ENCODE data around the gene KCNS3.

Gene KCNS3

DNA sequence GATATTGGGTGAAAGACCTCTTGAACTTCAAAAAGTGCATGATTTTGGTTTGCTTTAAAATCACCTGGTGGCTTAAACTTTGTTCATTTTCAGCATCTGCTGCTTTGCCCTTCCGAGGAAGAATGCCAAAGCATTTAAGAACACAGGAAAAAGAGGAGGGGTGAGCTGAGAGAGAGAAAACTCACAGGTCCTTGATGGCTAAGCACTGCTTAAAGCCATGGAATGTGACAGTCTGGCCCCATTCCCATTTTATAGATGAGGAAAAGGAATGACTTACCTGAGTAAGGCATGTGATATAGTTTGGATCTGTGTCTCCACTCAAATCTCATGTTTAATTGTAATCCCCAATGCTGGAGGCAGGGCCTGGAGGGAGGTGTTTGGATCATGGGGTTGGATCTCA lies 58.1 kb downstream of the KCNS3 start:
- Histone ChIP-seq H3K4me2 (ENCODE audit: low read depth, low read length, poor library complexity, severe bottlenecking) (no peak overlapping the region), H3K4me3 (ENCODE audit: low read length, poor library complexity, severe bottlenecking) (no peak overlapping the region), H3K9me2 (replicated peaks; ENCODE audit: low read depth, low read length) (no peaks in the 10 kb centered on the region)

GRCh38 chr2:17940091-17940630 lies 61.7 kb downstream of the KCNS3 start:
- H3K27me3 ChIP-seq (ENCODE audit: insufficient read depth, low read length, poor library complexity, severe bottlenecking): no peaks in the 10 kb centered on the region
- H3K9me2 ChIP-seq (replicated peaks; ENCODE audit: low read depth, low read length): no peaks in the 10 kb centered on the region
- H3K79me2 ChIP-seq (ENCODE audit: insufficient read depth, low read length): no peaks in the 10 kb centered on the region
- H3K4me3 ChIP-seq (ENCODE audit: low read length, poor library complexity, severe bottlenecking): no peak overlapping the region
- no peaks in the 10 kb centered on the region for H4K20me1 ChIP-seq (ENCODE audit: insufficient read depth, low read length, poor library complexity, severe bottlenecking)
- no peak overlapping the region for H3K4me2 ChIP-seq (ENCODE audit: low read depth, low read length, poor library complexity, severe bottlenecking)
- H3K4me1 ChIP-seq (ENCODE audit: insufficient read depth, low read length, poor library complexity, severe bottlenecking): no peaks in the 10 kb centered on the region
- no peaks in the 10 kb centered on the region for H3K9me3 ChIP-seq (ENCODE audit: insufficient read depth, low read depth, low read length)
- TF ChIP-seq EZH2phosphoT487 (IDR thresholded peaks at IDR 0.05; ENCODE audit: borderline replicate concordance): no peak
- no peak for TF ChIP-seq CTCF (conservative IDR thresholded peaks at IDR 0.05; ENCODE audit: low read length)
- H3F3A ChIP-seq (ENCODE audit: low read depth): no peaks in the 10 kb centered on the region
- H3K9ac ChIP-seq (ENCODE audit: low read depth, low read length, poor library complexity, severe bottlenecking): no peak overlapping the region
- no peak overlapping the region for H2AFZ ChIP-seq (ENCODE audit: low read length)
- H3K36me3 ChIP-seq (ENCODE audit: insufficient read depth, low read length): no peaks in the 10 kb centered on the region

More for the DNA sequence above, 58.1 kb downstream of the KCNS3 start:
- no peaks in the 10 kb centered on the region for H3K79me2 ChIP-seq (ENCODE audit: insufficient read depth, low read length)
- no peak for TF ChIP-seq CTCF (conservative IDR thresholded peaks at IDR 0.05; ENCODE audit: low read length)
- TF ChIP-seq EZH2phosphoT487 (IDR thresholded peaks at IDR 0.05; ENCODE audit: borderline replicate concordance): no peak
- H3K9me3 ChIP-seq (ENCODE audit: insufficient read depth, low read depth, low read length): no peaks in the 10 kb centered on the region
- no peaks in the 10 kb centered on the region for H3K27me3 ChIP-seq (ENCODE audit: insufficient read depth, low read length, poor library complexity, severe bottlenecking)
- no peak overlapping the region for H3K9ac ChIP-seq (ENCODE audit: low read depth, low read length, poor library complexity, severe bottlenecking)
- H3K36me3 ChIP-seq (ENCODE audit: insufficient read depth, low read length): no peaks in the 10 kb centered on the region
- H3F3A ChIP-seq (ENCODE audit: low read depth): no peaks in the 10 kb centered on the region
- H3K4me1 ChIP-seq (ENCODE audit: insufficient read depth, low read length, poor library complexity, severe bottlenecking): no peaks in the 10 kb centered on the region
- H2AFZ ChIP-seq (ENCODE audit: low read length): no peak overlapping the region
- no peaks in the 10 kb centered on the region for H4K20me1 ChIP-seq (ENCODE audit: insufficient read depth, low read length, poor library complexity, severe bottlenecking)

DNA sequence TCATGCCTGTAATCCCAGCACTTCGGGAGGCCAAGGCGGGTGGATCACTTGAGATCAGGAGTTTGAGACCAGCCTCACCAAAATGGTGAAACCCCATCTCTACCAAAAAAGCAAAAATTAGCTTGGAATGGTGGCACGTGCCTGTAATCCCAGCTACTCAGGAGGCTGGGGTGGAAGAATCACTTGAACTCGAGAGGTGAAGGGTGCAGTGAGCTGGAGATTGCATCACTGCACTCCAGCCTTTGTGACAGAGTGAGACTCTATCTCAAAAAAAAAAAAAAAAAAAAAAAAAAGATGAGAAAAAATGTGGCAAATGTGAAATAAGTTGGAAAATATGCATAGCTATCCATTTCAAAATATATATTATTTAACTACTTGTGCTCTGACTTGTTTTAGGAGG lies 65.0 kb downstream of the KCNS3 start:
- no peak overlapping the region for H3K9ac ChIP-seq (ENCODE audit: low read depth, low read length, poor library complexity, severe bottlenecking)
- no peaks in the 10 kb centered on the region for H4K20me1 ChIP-seq (ENCODE audit: insufficient read depth, low read length, poor library complexity, severe bottlenecking)

More for the DNA sequence above, 65.0 kb downstream of the KCNS3 start:
- Histone ChIP-seq H3K36me3 (ENCODE audit: insufficient read depth, low read length) (no peaks in the 10 kb centered on the region), H3F3A (ENCODE audit: low read depth) (no peaks in the 10 kb centered on the region), H3K4me3 (ENCODE audit: low read length, poor library complexity, severe bottlenecking) (no peak overlapping the region), H3K9me3 (ENCODE audit: insufficient read depth, low read depth, low read length) (no peaks in the 10 kb centered on the region), H3K9me2 (replicated peaks; ENCODE audit: low read depth, low read length) (no peaks in the 10 kb centered on the region), H3K4me1 (ENCODE audit: insufficient read depth, low read length, poor library complexity, severe bottlenecking) (no peaks in the 10 kb centered on the region), H2AFZ (ENCODE audit: low read length) (no peak overlapping the region), H3K27me3 (ENCODE audit: insufficient read depth, low read length, poor library complexity, severe bottlenecking) (no peaks in the 10 kb centered on the region), H3K79me2 (ENCODE audit: insufficient read depth, low read length) (no peaks in the 10 kb centered on the region), H3K4me2 (ENCODE audit: low read depth, low read length, poor library complexity, severe bottlenecking) (no peak overlapping the region)
- TF ChIP-seq EZH2phosphoT487 (IDR thresholded peaks at IDR 0.05; ENCODE audit: borderline replicate concordance) (no peak), CTCF (conservative IDR thresholded peaks at IDR 0.05; ENCODE audit: low read length) (no peak)

All from Loucy (cell line).